HL-60 (cell line): ENCODE results near the gene CCL11.

Experiments used
- CTCF ChIP-seq: IDR thresholded peaks from one replicate; pipeline ENCODE4 v1.5.1; 2011; ENCODE audit warnings: low read length, control low read depth, inconsistent platforms; ENCODE audit not compliant: insufficient read depth
- GABPA ChIP-seq: IDR thresholded peaks from 2 replicates; pipeline ENCODE4 v1.6.1; 2012; ENCODE audit warnings: low read depth
- REST ChIP-seq: IDR thresholded peaks from 2 replicates; pipeline ENCODE4 v1.6.1; 2012; ENCODE audit warnings: low read depth; ENCODE audit not compliant: insufficient replicate concordance

GRCh38 chr17:34314279-34314678 lies 28.7 kb downstream of the CCL11 start:
- TF ChIP-seq REST (no peak), GABPA (no peak), CTCF (no peak)
